Left hindlimb (tissue), 1 donor: ENCODE data around the gene CHRNA5.
A peak's percentile ranks its signal among the peaks of the same experiment; 100 is the strongest.
"Not testable (repeated sequence)": the region's sequence is repeated elsewhere in the genome, so short reads cannot be mapped to it uniquely, and the experiment has no call there.

Source experiments
- DNase-seq: peaks from one replicate; pipeline ENCODE4 v3.0.0-alpha.2; 2018

CHRNA5 gene

GRCh38 chr15:78565951-78566774 is 843 bp downstream of the CHRNA5 start:
- DNase-seq: no peak

DNA sequence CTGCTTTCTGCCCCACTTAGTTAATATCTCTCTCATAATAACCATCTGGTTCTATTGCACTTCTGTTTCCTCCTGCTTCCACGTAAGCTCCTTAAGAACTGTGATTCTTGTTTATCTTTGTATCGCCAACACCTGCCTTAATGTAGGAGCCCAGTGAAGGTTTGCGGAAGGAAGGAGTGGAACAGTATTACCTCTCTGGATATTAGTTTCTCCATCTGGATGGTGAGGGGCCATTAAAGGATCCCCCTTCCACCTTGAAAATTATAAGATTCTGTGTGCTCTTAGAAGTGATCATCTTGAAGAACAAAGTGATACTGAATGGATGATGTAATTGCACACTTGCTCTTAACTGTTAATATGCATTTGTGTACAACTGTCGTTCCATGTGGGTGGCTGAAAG is 2.2 kb downstream of the CHRNA5 start:
- no peak for DNase-seq

GRCh38 chr15:78570710-78571109 is 5.4 kb downstream of the CHRNA5 start:
- DNase-seq: no peak

GRCh38 chr15:78571382-78571781 is 6.1 kb downstream of the CHRNA5 start:
- no peak for DNase-seq

- no peak for DNase-seq
These were observed 8.1 kb downstream of the CHRNA5 start for GRCh38 chr15:78573416-78573815.

- DNase-seq: no peak
These were observed 9.6 kb downstream of the CHRNA5 start for GRCh38 chr15:78574944-78575343.

GRCh38 chr15:78597583-78597982 is 32.3 kb downstream of the CHRNA5 start:
- no peak for DNase-seq

GRCh38 chr15:78598348-78598747 is 33.0 kb downstream of the CHRNA5 start:
- DNase-seq: no peak

DNA sequence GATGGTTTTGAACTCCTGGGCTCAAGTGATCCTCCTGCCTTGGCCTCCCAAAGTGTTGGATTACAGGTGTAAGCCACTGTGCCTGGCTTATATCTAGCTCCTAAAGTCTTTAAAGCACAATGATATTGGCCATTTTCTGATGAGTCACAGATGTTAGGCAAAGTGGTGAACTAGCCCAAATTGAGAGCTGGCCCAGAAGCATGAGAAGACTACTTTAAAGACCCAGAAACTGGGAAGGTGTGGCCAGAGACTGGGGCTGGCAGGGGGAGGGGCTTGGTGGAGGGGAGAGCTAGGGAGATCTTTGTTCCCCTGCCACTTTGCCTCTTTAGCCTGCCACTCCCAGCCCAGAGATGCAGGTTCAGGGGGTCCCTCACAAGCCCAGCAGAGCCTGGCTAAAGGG is 33.9 kb downstream of the CHRNA5 start:
- DNase-seq: no peak

DNA sequence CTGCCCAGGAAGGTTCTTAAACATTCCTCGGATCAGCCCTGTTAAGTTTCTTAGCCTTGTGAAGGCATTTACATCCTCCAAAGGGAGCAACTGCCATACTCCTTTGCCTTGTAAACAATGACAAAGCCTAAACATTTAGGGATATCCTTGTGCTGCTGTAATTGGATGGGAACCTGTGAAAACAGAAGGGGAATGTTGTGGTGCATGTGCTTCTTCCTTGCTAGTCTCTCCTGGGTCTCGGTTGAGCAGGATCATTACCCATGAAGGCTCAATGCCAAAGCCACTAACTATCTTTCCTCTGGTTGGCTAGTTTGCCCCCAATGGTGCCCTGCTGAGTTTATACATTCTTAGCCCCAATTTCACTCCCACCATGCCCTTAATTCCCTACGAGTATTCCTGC is 38.1 kb downstream of the CHRNA5 start:
- no peak for DNase-seq

GRCh38 chr15:78604420-78604819 is 39.1 kb downstream of the CHRNA5 start:
- no peak for DNase-seq

- DNase-seq: no peak
These were observed 39.9 kb downstream of the CHRNA5 start for GRCh38 chr15:78605201-78605600.

- no peak for DNase-seq
These were observed 40.4 kb downstream of the CHRNA5 start for GRCh38 chr15:78605680-78606079.

DNA sequence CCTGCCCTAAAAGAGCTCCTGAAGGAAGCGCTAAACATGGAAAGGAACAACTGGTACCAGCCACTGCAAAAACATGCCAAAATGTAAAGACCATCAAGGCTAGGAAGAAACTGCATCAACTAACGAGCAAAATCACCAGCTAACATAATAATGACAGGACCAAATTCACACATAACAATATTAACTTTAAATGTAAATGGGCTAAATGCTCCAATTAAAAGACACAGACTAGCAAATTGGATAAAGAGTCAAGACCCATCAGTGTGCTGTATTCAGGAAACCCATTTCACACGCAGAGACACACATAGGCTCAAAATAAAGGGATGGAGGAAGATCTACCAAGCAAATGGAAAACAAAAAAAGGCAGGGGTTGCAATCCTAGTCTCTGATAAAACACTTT is 44.2 kb downstream of the CHRNA5 start:
- not testable (repeated sequence) for DNase-seq

DNA sequence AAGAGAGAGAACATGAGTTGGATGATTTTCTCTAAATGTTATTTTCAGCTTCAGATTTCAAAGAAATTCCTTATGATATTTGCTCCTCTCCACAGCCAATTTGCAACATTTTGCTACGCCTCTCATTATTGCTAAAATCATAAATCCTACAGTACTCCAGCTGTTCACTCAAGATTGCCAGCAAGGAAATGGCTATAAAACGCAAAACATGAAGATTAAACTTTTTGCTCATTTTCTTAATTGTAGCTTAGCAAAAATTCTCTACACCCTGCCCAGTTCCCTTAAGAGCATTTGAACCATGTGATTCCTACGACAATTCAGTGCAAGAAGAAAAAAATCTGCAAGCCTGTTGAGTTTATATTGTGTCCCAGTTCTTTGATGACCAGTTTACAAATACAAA is 48.7 kb downstream of the CHRNA5 start:
- no peak for DNase-seq

DNA sequence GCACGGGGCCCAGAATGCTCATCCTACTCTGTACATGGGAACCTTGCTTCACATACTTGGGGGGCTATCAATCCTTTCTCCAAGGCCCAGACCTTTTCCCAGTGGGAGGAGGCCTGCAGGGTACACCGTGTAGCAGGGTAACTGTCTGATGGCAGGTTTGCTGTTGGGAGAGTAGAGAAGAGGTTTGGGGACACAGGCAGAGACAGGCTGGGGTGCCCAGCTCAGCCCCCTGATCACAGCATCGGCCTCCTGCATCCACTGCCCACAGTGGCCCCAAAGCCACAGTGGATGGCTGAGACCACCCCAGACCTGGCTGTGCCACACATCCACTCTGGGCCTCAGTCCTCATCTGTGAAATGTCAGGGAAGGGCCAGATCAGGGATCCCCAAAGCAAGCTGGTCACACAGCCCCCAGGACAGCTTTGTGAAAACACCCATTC is 49.9 kb downstream of the CHRNA5 start:
- no peak for DNase-seq

- DNase-seq: no peak
These were observed 51.2 kb downstream of the CHRNA5 start for GRCh38 chr15:78616506-78616905.

DNA sequence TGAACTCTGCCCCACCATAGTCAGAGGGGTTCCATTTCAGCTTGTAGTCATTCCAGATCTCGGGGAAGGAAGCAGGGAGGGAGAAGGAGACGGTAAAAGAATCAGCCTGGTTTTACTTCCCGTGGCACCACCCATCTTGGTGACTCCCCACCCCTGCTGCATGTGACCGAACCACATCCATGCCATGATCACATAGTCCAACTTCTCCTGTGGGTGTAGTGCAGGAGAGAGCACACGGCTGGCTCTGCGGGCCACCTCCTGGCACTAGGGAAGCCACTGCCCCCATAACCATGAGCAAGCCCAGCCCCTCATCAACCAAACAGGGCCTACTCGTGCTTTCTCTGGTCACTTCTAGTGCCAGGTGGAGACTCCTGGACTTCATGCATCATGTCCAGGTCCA is 51.8 kb downstream of the CHRNA5 start:
- DNase-seq: no peak

DNA sequence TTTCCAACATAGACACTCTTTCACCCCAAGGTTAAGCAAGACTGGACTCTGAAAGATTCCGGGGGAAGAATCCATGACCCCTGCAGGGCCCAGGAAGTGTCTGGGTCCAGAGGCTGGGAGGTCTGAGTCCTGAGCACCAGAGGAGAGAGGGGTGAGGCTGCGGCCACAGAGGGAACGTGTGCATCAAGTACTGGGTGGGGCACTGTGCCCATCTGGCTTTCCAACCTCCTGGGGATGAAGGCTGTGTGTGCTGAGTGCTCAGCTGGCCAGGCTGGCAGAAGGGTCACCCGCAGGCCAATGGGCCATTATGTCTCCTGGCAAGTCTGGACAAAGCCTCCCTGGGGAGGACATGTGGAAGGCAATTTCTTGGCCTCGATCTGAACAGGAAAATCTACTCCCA is 52.2 kb downstream of the CHRNA5 start:
- DNase-seq: no peak

DNA sequence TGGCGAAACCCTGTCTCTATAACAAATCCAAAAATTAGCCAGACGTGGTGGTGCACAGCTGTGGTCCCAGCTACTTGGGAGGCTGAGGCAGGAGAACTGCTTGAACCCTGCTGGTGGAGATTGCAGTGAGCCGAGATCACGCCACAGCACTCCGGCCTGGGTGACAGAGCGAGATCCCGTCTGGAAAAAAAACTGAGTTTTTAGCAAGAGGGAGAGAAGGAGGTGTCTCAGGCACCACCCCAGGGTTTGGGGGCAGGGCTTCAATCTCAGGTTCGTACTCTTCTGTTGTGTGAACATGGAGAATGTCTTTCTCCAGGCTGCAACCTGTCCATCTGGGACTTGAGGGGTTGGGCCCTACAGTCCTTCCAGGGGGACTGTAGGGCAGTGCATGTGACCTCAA is 52.7 kb downstream of the CHRNA5 start:
- DNase-seq: no peak

DNA sequence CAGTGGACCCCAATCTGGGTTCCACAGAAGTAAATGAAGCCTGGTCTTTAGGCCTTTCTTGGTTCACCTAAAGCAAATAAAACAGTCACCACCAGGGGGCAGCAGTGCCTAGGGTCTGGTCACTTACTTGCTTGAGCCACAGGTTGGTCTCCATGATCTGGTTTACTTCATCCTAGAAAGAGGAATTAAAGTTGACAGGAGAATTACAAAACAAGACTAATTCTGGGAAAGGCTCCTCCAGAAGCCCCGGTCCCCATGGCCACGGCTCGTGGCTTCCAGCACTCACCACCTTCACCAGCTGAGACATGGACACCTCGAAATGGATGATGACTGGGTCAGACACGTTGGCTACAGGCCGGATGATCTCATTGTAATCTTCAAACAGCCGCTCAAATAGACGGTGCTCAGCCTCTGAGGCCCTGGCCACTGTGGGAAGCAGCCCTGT is 53.2 kb downstream of the CHRNA5 start:
- peak; percentile 83 for DNase-seq

GRCh38 chr15:78619022-78619950 is 54.0 kb downstream of the CHRNA5 start:
- no peak for DNase-seq

GRCh38 chr15:78620021-78620526 is 54.8 kb downstream of the CHRNA5 start:
- no peak for DNase-seq
